ENCODE data around the gene CAPN5.

The CAPN5 gene

GRCh38 chr11:77148963-77149715 lies 82.4 kb downstream of the CAPN5 start:
- Histone ChIP-seq H3K36me3 (ENCODE audit: insufficient read depth) (no peaks in the 10 kb centered on the region), H3K4me3 (IDR thresholded peaks at IDR 0.05; ENCODE audit: insufficient read depth, low read depth, low read length) (no peak overlapping the region), H3K4me1 (ENCODE audit: low read depth, poor library complexity, severe bottlenecking) (no peaks in the 10 kb centered on the region), H3K27me3 (ENCODE audit: insufficient read depth, low read depth) (no peaks in the 10 kb centered on the region), H3K9ac (no peak overlapping the region), H3K27ac (no peak overlapping the region), H3K4me2 (no peak overlapping the region), H3K79me2 (ENCODE audit: insufficient read depth, low read depth) (no peaks in the 10 kb centered on the region), H4K20me1 (ENCODE audit: insufficient read depth) (no peaks in the 10 kb centered on the region), H2AFZ (ENCODE audit: low read depth) (no peak overlapping the region)
- no peak for TF ChIP-seq CTCF (conservative IDR thresholded peaks at IDR 0.05; ENCODE audit: low read depth, low read length)

- no peak overlapping the region for H2AFZ ChIP-seq (ENCODE audit: low read depth)
- no peaks in the 10 kb centered on the region for H3K79me2 ChIP-seq (ENCODE audit: insufficient read depth, low read depth)
- no peak overlapping the region for H3K4me2 ChIP-seq
- no peak overlapping the region for H3K4me3 ChIP-seq (IDR thresholded peaks at IDR 0.05; ENCODE audit: insufficient read depth, low read depth, low read length)
- H3K4me1 ChIP-seq (ENCODE audit: low read depth, poor library complexity, severe bottlenecking), result no peaks in the 10 kb centered on the region
- H3K9ac ChIP-seq, result no peak overlapping the region
- no peaks in the 10 kb centered on the region for H4K20me1 ChIP-seq (ENCODE audit: insufficient read depth)
- H3K27me3 ChIP-seq (ENCODE audit: insufficient read depth, low read depth), result no peaks in the 10 kb centered on the region
- TF ChIP-seq CTCF (conservative IDR thresholded peaks at IDR 0.05; ENCODE audit: low read depth, low read length), result no peak
- H3K36me3 ChIP-seq (ENCODE audit: insufficient read depth), result no peaks in the 10 kb centered on the region
- no peak overlapping the region for H3K27ac ChIP-seq
Observed at GRCh38 chr11:77149716-77150392, 83.1 kb downstream of the CAPN5 start.

GRCh38 chr11:77150836-77151235 lies 84.1 kb downstream of the CAPN5 start:
- Histone ChIP-seq H3K27me3 (ENCODE audit: insufficient read depth, low read depth) (no peaks in the 10 kb centered on the region), H3K27ac (no peak overlapping the region), H3K4me3 (IDR thresholded peaks at IDR 0.05; ENCODE audit: insufficient read depth, low read depth, low read length) (no peak overlapping the region), H2AFZ (ENCODE audit: low read depth) (no peak overlapping the region), H4K20me1 (ENCODE audit: insufficient read depth) (no peaks in the 10 kb centered on the region), H3K4me1 (ENCODE audit: low read depth, poor library complexity, severe bottlenecking) (no peaks in the 10 kb centered on the region), H3K79me2 (ENCODE audit: insufficient read depth, low read depth) (no peaks in the 10 kb centered on the region), H3K4me2 (no peak overlapping the region), H3K36me3 (ENCODE audit: insufficient read depth) (no peaks in the 10 kb centered on the region), H3K9ac (no peak overlapping the region)
- TF ChIP-seq CTCF (conservative IDR thresholded peaks at IDR 0.05; ENCODE audit: low read depth, low read length), result no peak

GRCh38 chr11:77151804-77152509 lies 85.2 kb downstream of the CAPN5 start:
- no peaks in the 10 kb centered on the region for H3K36me3 ChIP-seq (ENCODE audit: insufficient read depth)
- H3K9ac ChIP-seq, result no peak overlapping the region
- no peaks in the 10 kb centered on the region for H4K20me1 ChIP-seq (ENCODE audit: insufficient read depth)
- H3K4me1 ChIP-seq (ENCODE audit: low read depth, poor library complexity, severe bottlenecking), result no peaks in the 10 kb centered on the region
- no peak overlapping the region for H3K27ac ChIP-seq
- TF ChIP-seq CTCF (conservative IDR thresholded peaks at IDR 0.05; ENCODE audit: low read depth, low read length), result no peak
- H3K4me3 ChIP-seq (IDR thresholded peaks at IDR 0.05; ENCODE audit: insufficient read depth, low read depth, low read length), result no peak overlapping the region
- no peaks in the 10 kb centered on the region for H3K27me3 ChIP-seq (ENCODE audit: insufficient read depth, low read depth)
- H2AFZ ChIP-seq (ENCODE audit: low read depth), result no peak overlapping the region
- no peaks in the 10 kb centered on the region for H3K79me2 ChIP-seq (ENCODE audit: insufficient read depth, low read depth)
- no peak overlapping the region for H3K4me2 ChIP-seq

Measured in KMS-11 (cell line).